ENCODE measurements around the gene TGIF2LY.
"Not testable (repeated sequence)": the region's sequence is repeated elsewhere in the genome, so short reads cannot be mapped to it uniquely, and the experiment has no call there.

Gene TGIF2LY

DNA sequence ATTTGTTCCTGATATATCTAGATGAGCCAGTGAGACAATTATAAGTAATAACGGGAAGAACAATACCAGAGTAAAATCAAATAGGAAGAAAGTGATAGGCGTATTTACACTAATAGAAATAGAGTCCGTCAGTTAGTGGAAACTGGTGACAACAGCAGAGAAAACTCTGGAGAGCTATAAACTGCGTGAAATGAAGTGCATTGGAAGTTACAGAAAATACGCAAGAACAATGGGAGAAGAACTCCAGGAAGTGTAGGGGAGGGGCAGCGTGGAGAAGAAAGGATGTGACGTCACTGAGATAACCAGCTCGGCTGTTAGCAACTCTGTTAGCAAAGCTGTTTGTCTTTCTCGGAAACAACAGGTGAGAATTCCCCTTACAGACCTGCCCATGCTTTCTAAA, at the start of gene TGIF2LY:
Gene TGIF2LY, plus strand, starts transcription at position 301 of the 400 bp plus-strand sequence. CDS start 178 bp downstream, outside the sequence.
- H3K79me2 ChIP-seq (ENCODE audit: insufficient read depth, low read length); H4K20me1 ChIP-seq (ENCODE audit: insufficient read depth, low read length, poor library complexity, severe bottlenecking); H3K4me2 ChIP-seq (ENCODE audit: low read depth, low read length, poor library complexity, severe bottlenecking); H3K9me2 ChIP-seq (replicated peaks; ENCODE audit: low read depth, low read length); H2AFZ ChIP-seq (ENCODE audit: low read length); H3K36me3 ChIP-seq (ENCODE audit: insufficient read depth, low read length); H3K4me3 ChIP-seq (ENCODE audit: low read length, poor library complexity, severe bottlenecking); H3K9ac ChIP-seq (ENCODE audit: low read depth, low read length, poor library complexity, severe bottlenecking); H3K4me1 ChIP-seq (ENCODE audit: insufficient read depth, low read length, poor library complexity, severe bottlenecking); H3K9me3 ChIP-seq (ENCODE audit: insufficient read depth, low read depth, low read length); H3F3A ChIP-seq (ENCODE audit: low read depth); H3K27me3 ChIP-seq (ENCODE audit: insufficient read depth, low read length, poor library complexity, severe bottlenecking): not testable (repeated sequence)

All from Loucy (cell line).